Neural progenitor cell (in vitro differentiated cells): Measurements from ENCODE around the gene PODN.

Source experiments
- CTCF ChIP-seq: fragments of 200-600 bp; sonication (generic); IDR thresholded peaks from 2 replicates; pipeline ENCODE4 v1.5.1; 2017; ENCODE audit warnings: antibody characterized with exemption, mild to moderate bottlenecking
- EZH2phosphoT487 ChIP-seq: fragments of 200-600 bp; sonication (generic); IDR thresholded peaks from 2 replicates; pipeline ENCODE4 v1.6.1; 2017; ENCODE audit warnings: antibody characterized with exemption

- no peak for TF ChIP-seq CTCF
- no peak for TF ChIP-seq EZH2phosphoT487
These were observed 14.9 kb downstream of the PODN start for GRCh38 chr1:53076721-53077598.
